Prostate gland (tissue), 2 donors: ENCODE measurements around the gene RALA.
"Not testable (repeated sequence)": the region's sequence is repeated elsewhere in the genome, so short reads cannot be mapped to it uniquely, and the experiment has no call there.

Experiments used
- POLR2A ChIP-seq: fragments of 450-650 bp; IDR thresholded peaks from one replicate; pipeline ENCODE4 v1.6.1; 2016; ENCODE audit warnings: antibody characterized with exemption, mild to moderate bottlenecking
- POLR2AphosphoS5 ChIP-seq: sonication (generic); formaldehyde crosslinking; IDR thresholded peaks from one replicate; pipeline ENCODE4 v1.6.1; 2017; ENCODE audit warnings: antibody characterized with exemption
- TF ChIP-seq, protein P1 (sequence below), 4 experiments: fragments of 200-600 bp in 2 of 4; fragments of 450-650 bp in 2 of 4; sonication (generic) in 2 of 4; IDR thresholded peaks; 1 replicate in 3 of 4; 2 replicates in 1 of 4; pipeline ENCODE4 v1.5.1; 2016 to 2019; ENCODE audit warnings: antibody characterized with exemption in 4 of 4, mild to moderate bottlenecking in 2 of 4, moderate library complexity in 2 of 4

DNA sequence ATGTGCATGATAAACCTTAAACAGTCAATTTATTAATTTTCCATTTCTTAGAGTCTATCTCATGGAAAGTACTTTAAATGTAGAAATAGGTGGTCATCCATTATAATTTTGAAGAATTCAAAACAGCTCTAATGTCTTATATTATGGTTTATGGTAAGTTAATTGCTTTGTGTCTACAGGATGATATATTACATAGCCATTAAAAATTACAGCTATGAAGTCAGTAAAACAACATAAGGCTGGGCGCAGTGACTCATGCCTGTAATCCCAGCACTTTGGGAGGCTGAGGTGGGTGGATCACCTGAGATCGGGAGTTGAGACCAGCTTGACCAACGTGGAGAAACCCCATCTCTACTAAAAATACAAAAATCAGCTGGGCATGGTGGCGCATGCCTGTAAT lies 44.9 kb downstream of the RALA start:
- TF ChIP-seq POLR2A, POLR2AphosphoS5: not testable (repeated sequence)
- TF ChIP-seq, protein P1, sequence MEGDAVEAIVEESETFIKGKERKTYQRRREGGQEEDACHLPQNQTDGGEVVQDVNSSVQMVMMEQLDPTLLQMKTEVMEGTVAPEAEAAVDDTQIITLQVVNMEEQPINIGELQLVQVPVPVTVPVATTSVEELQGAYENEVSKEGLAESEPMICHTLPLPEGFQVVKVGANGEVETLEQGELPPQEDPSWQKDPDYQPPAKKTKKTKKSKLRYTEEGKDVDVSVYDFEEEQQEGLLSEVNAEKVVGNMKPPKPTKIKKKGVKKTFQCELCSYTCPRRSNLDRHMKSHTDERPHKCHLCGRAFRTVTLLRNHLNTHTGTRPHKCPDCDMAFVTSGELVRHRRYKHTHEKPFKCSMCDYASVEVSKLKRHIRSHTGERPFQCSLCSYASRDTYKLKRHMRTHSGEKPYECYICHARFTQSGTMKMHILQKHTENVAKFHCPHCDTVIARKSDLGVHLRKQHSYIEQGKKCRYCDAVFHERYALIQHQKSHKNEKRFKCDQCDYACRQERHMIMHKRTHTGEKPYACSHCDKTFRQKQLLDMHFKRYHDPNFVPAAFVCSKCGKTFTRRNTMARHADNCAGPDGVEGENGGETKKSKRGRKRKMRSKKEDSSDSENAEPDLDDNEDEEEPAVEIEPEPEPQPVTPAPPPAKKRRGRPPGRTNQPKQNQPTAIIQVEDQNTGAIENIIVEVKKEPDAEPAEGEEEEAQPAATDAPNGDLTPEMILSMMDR (IDR thresholded peaks at IDR 0.05), result not testable (repeated sequence)
